D721Med (cell line): ENCODE data around the gene FBXO47.

Experiments
- DNase-seq: peaks from one replicate; pipeline ENCODE4 v3.0.0; 2011; ENCODE audit warnings: low spot score; ENCODE audit not compliant: insufficient read length
- FAIRE-seq: peaks from 2 replicates; lab custom pipeline; 2011; peaks lifted over from hg19 to GRCh38; lab: Jason Lieb, UNC
- TF ChIP-seq, protein P1 (sequence below): IDR thresholded peaks from 2 replicates; pipeline ENCODE4 v1.5.1; 2012; ENCODE audit warnings: mild to moderate bottlenecking, control low read depth; ENCODE audit not compliant: insufficient read depth; ENCODE audit errors: missing control alignments

Gene FBXO47

DNA sequence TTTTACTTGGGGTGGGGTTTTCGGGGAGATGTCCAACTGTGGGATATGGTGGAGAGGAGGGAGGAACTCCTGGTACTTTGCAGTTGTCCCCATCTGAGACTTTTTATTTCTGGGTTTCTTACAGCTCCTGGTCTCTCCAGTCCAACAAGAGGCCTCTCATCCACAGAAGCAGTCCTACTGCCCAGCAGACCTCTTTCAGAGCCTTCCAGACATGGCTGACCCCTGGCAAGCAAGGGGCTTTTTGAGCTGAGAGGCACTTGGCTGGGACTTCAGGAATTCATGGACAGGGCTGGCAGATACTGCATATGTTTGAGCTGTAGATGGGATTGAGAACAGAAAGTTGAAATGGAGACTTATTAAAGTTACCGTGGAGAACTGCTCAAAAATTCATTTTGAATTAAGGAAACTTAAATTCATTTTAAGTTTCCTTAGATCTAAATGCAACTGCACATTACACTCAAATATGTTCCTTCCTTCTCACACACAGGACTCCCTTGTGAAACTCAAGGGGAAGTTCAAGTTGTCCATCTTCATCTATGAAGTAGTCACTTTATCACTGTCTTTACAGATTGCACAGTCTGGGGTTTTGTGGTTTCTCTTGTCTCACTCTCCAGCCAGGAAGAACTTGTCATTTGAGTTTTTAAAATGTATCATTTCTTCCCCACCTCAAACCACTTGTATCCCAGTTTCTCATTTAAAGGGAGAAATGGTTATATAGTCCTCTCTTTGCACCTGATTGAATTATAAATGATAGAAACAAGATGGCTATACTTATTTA lies 40.7 kb downstream of the FBXO47 start:
- TF ChIP-seq, protein P1, sequence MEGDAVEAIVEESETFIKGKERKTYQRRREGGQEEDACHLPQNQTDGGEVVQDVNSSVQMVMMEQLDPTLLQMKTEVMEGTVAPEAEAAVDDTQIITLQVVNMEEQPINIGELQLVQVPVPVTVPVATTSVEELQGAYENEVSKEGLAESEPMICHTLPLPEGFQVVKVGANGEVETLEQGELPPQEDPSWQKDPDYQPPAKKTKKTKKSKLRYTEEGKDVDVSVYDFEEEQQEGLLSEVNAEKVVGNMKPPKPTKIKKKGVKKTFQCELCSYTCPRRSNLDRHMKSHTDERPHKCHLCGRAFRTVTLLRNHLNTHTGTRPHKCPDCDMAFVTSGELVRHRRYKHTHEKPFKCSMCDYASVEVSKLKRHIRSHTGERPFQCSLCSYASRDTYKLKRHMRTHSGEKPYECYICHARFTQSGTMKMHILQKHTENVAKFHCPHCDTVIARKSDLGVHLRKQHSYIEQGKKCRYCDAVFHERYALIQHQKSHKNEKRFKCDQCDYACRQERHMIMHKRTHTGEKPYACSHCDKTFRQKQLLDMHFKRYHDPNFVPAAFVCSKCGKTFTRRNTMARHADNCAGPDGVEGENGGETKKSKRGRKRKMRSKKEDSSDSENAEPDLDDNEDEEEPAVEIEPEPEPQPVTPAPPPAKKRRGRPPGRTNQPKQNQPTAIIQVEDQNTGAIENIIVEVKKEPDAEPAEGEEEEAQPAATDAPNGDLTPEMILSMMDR: no peak
- DNase-seq: no peak
- no peak for FAIRE-seq

DNA sequence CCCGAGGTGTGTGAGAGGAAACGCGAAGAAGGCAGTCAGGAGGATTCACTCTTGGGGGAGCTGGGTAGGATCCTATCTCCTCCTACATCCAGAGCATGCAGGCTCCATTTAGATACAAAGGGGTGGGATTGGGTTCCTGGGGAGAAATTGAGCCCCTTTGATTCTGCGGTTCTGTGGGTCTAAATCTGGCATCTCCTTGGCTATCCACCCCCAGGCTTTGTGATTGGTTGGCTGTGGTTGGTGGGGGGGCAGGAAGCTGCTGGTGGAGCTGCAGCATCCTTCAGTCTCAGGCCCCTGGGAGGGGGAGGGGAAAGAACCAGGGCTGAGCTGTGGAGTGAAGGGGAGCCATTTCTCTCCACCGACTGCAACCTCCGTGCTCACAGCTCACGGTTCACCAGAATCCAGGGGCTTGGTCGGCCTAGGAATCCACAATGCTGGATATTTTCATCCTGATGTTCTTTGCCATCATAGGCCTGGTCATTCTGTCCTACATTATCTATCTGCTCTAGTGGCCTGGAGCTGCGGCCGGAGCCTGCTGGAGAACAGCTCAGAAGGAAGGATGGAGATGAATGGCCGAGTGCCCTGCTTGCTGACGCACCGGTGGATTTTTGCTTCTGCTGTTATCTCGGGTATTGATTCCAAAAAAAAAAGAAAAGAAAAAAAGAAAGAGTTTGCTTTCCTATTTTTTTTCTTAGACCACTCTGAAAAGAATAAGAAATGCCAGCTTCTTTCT lies 41.8 kb downstream of the FBXO47 start, which contains the start of gene LASP1NB:
TSS of gene LASP1NB (plus strand) at position 352 of the 733 bp plus-strand sequence.
- TF ChIP-seq, protein P1: no peak
- FAIRE-seq (no peak), DNase-seq (no peak)

DNA sequence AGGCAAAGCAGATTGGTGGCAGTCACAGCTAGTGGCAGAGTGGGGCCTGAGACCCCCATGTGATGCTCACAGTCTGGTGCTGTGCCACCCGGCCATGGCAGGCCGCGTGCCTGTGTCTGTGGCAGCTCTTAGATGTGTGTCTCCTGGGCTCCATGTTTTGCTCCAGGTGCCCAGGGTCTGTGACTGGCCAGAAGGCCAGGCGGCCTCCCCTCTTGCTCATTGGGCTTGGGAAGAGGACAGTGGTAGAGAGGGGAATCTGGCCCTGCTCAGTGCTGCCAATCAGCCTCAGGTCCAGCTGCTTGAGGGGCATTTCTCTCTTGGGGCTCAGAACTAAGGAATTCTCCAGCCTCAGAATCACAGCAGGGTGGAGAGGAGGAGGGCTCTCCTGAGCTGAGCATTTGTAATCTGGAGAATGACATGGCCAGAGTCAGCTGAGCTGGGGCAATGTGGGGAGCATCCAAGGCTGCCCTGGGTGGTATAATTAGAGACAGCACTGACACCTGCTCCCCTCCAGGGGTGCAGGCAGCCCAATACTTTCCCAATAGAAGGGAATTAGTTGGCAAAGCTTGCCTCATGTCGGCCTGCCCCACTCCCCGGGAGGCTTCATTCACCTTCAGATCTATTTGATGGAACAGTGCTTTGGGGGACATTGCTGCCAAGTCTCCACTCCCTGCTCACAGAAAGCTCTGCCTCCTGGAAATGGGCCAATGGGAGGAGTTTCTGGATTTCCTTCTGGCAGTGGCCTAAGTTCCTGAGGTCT lies 44.5 kb downstream of the FBXO47 start:
- no peak for FAIRE-seq
- no peak for DNase-seq
- TF ChIP-seq, protein P1: no peak

DNA sequence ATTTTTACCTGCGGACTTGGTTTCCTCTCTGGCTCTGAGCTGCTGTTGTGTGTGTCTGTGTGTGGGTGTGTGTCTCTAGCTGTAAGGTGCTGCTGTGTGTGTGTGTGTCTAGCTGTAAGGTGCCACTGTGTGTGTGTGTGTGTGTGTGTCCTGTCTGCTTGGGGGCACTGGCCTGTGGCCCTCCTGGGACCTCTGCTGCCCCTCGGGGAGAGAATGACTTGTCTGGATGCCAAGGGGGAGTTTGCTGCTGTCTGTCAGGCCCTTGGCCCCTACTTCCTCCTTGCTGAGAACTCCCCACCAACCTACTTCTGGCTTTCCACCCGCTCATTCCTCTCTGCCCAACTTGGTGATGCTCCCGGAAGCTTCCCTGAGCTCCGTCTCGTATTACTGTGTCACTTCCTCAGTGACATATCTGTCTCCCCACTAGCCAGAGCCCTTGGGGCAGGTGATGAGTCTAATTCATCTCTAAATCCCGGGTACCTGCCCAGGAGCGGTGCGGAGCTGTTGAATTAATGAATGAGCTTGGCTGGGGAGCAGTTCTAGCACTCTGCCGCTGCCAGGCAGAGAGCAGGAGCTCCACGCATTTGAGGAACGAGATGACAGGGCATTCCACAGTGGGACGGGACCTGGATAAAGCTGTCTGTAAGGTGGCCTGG lies 45.3 kb downstream of the FBXO47 start:
- FAIRE-seq (no peak), DNase-seq (no peak)
- TF ChIP-seq, protein P1: no peak

DNA sequence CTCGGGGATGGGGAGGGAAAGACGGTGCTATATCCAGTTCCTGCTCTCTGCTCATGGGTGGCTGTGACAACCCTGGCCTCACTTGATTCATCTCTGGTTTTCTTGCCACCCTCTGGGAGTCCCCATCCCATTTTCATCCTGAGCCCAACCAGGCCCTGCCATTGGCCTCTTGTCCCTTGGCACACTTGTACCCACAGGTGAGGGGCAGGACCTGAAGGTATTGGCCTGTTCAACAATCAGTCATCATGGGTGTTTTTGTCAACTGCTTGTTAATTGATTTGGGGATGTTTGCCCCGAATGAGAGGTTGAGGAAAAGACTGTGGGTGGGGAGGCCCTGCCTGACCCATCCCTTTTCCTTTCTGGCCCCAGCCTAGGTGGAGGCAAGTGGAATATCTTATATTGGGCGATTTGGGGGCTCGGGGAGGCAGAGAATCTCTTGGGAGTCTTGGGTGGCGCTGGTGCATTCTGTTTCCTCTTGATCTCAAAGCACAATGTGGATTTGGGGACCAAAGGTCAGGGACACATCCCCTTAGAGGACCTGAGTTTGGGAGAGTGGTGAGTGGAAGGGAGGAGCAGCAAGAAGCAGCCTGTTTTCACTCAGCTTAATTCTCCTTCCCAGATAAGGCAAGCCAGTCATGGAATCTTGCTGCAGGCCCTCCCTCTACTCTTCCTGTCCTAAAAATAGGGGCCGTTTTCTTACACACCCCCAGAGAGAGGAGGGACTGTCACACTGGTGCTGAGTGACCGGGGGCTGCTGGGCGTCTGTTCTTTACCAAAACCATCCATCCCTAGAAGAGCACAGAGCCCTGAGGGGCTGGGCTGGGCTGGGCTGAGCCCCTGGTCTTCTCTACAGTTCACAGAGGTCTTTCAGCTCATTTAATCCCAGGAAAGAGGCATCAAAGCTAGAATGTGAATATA lies 46.6 kb downstream of the FBXO47 start:
- TF ChIP-seq, protein P1: no peak
- no peak for FAIRE-seq
- no peak for DNase-seq
